IMR-90 (cell line): ENCODE measurements around the gene RSRC1. TPM values are rescaled to one million over a fixed set of nuclear protein-coding genes. Genes with fewer than 3 reads are reported as not detected.

Experiments
- ATAC-seq: fragments of 200-7000 bp; cut with Tn5 transposase; 2 replicates; pipeline ENCODE4 v1.9.1; 2020; ENCODE audit warnings: low read depth, mild to moderate bottlenecking, moderate library complexity
- BruUV-seq: library from RNA; stranded (reverse); fragments of 400-500 nt; replicated peaks from 2 replicates; lab custom pipeline; 2021; lab: Mats Ljungman, UMichigan
- CTCF ChIA-PET: fragments of 300-600 bp; formaldehyde crosslinking; extraction: SDS; loops from one replicate; lab custom pipeline; 2021; ENCODE audit warnings: antibody characterized with exemption; lab: Yijun Ruan, JAX
- POLR2A ChIA-PET: fragments of 300-600 bp; sonication (Branson Sonifier 250); formaldehyde crosslinking; loops from one replicate; lab custom pipeline; 2022; ENCODE audit warnings: antibody characterized with exemption; ENCODE audit not compliant: unreplicated experiment; lab: Charles Lee
- DNase-seq: peaks from one replicate; pipeline ENCODE4 v3.0.0; 2013
- H2AFZ ChIP-seq: replicated peaks from 2 replicates; pipeline ENCODE3; 2013; ENCODE audit warnings: low read length, mild to moderate bottlenecking; ENCODE audit not compliant: poor library complexity
- H2AK5ac ChIP-seq: 2 replicates; pipeline ENCODE4 v1.6.1; 2013; ENCODE audit warnings: low read depth, low read length, inconsistent platforms
- H2AK9ac ChIP-seq: replicated peaks from 2 replicates; pipeline ENCODE3; 2013; ENCODE audit warnings: mild to moderate bottlenecking, low read depth, low read length, moderate library complexity; ENCODE audit not compliant: poor library complexity
- H2BK120ac ChIP-seq: 2 replicates; pipeline ENCODE4 v1.6.1; 2013; ENCODE audit warnings: low read depth, low read length, inconsistent platforms
- H2BK15ac ChIP-seq: 3 replicates; pipeline ENCODE4 v1.6.1; 2013; ENCODE audit warnings: low read depth, low read length, inconsistent platforms
- H2BK20ac ChIP-seq: 2 replicates; pipeline ENCODE4 v1.6.1; 2013; ENCODE audit warnings: low read depth, mild to moderate bottlenecking, inconsistent platforms, low read length, moderate library complexity
- H2BK5ac ChIP-seq: 2 replicates; pipeline ENCODE4 v1.6.1; 2013; ENCODE audit warnings: mild to moderate bottlenecking, low read depth, low read length, inconsistent platforms; ENCODE audit not compliant: poor library complexity, severe bottlenecking
- H3K14ac ChIP-seq: replicated peaks from 2 replicates; pipeline ENCODE4 v1.6.1; 2013; ENCODE audit warnings: low read depth, low read length, inconsistent platforms
- H3K18ac ChIP-seq: 2 replicates; pipeline ENCODE4 v1.6.1; 2013; ENCODE audit warnings: low read depth, low read length, control low read depth
- H3K23ac ChIP-seq: 2 replicates; pipeline ENCODE4 v1.6.1; 2013; ENCODE audit warnings: low read depth, low read length, inconsistent platforms
- H3K27ac ChIP-seq: 2 replicates; pipeline ENCODE4 v1.5.1; 2013; ENCODE audit warnings: mild to moderate bottlenecking, control low read depth, low read length; ENCODE audit not compliant: insufficient read depth
- H3K27me3 ChIP-seq: 2 replicates; pipeline ENCODE4 v1.6.1; 2013; ENCODE audit warnings: low read length; ENCODE audit not compliant: control insufficient read depth, insufficient read depth
- H3K36me3 ChIP-seq: 2 replicates; pipeline ENCODE4 v1.6.1; 2013; ENCODE audit warnings: low read length, mixed read lengths; ENCODE audit not compliant: control insufficient read depth, insufficient read depth
- H3K4ac ChIP-seq: 2 replicates; pipeline ENCODE4 v1.6.1; 2013; ENCODE audit warnings: low read depth, low read length, inconsistent platforms
- H3K4me1 ChIP-seq: 2 replicates; pipeline ENCODE4 v1.6.1; 2013; ENCODE audit warnings: low read length, mixed read lengths; ENCODE audit not compliant: control insufficient read depth, insufficient read depth
- H3K4me2 ChIP-seq: 2 replicates; pipeline ENCODE4 v1.6.1; 2013; ENCODE audit warnings: low read depth, mild to moderate bottlenecking, control low read depth, low read length, moderate library complexity
- H3K4me3 ChIP-seq: 2 replicates; pipeline ENCODE4 v1.5.1; 2013; ENCODE audit warnings: low read depth, mild to moderate bottlenecking, control low read depth, low read length, moderate library complexity; ENCODE audit not compliant: insufficient read depth
- H3K56ac ChIP-seq: 2 replicates; pipeline ENCODE4 v1.6.1; 2013; ENCODE audit warnings: low read length, inconsistent platforms; ENCODE audit not compliant: insufficient read depth; ENCODE audit errors: extremely low read depth
- H3K79me1 ChIP-seq, 2 experiments: 2 replicates each; pipeline ENCODE4 v1.6.1; 2013; ENCODE audit warnings: low read length in 2 of 2, inconsistent platforms in 1 of 2, low read depth in 1 of 2
- H3K9ac ChIP-seq: 2 replicates; pipeline ENCODE4 v1.6.1; 2013; ENCODE audit warnings: low read depth, low read length, control low read depth
- H3K9me1 ChIP-seq: 2 replicates; pipeline ENCODE4 v1.6.1; 2013; ENCODE audit warnings: low read length, inconsistent platforms; ENCODE audit not compliant: insufficient read depth
- H3K9me3 ChIP-seq: 2 replicates; pipeline ENCODE4 v1.6.1; 2013; ENCODE audit warnings: low read length; ENCODE audit not compliant: control insufficient read depth, insufficient read depth
- H4K20me1 ChIP-seq: 2 replicates; pipeline ENCODE4 v1.6.1; 2013; ENCODE audit warnings: low read length, inconsistent platforms; ENCODE audit not compliant: insufficient read depth
- H4K5ac ChIP-seq: 2 replicates; pipeline ENCODE4 v1.6.1; 2013; ENCODE audit warnings: mild to moderate bottlenecking, low read depth, low read length, control low read depth
- H4K8ac ChIP-seq, 2 experiments: 2 replicates each; pipeline ENCODE4 v1.6.1; 2013; ENCODE audit warnings: low read depth in 2 of 2, low read length in 2 of 2, control low read depth in 1 of 2, inconsistent platforms in 1 of 2
- H4K91ac ChIP-seq: 2 replicates; pipeline ENCODE4 v1.6.1; 2013; ENCODE audit warnings: low read depth, low read length, inconsistent platforms; ENCODE audit not compliant: insufficient read depth
- BHLHE40 ChIP-seq: fragments of 150-350 bp; IDR thresholded peaks from 2 replicates; pipeline ENCODE4 v1.6.1; 2016; ENCODE audit warnings: mild to moderate bottlenecking, low read depth, low read length
- CEBPB ChIP-seq: IDR thresholded peaks from 2 replicates; pipeline ENCODE4 v1.6.1; 2012; ENCODE audit warnings: low read depth, low read length, improper control_type of control experiment
- CHD1 ChIP-seq: IDR thresholded peaks from 2 replicates; pipeline ENCODE4 v1.6.1; 2012; ENCODE audit warnings: low read depth, low read length, improper control_type of control experiment
- CTCF ChIP-seq: conservative IDR thresholded peaks from 2 replicates; pipeline ENCODE4 v1.5.1; 2012; ENCODE audit warnings: mild to moderate bottlenecking, low read depth, low read length, improper control_type of control experiment
- ELK1 ChIP-seq: fragments of 150-350 bp; IDR thresholded peaks from 2 replicates; pipeline ENCODE4 v1.6.1; 2016; ENCODE audit warnings: low read depth, mild to moderate bottlenecking, low read length, moderate library complexity, borderline replicate concordance
- MAZ ChIP-seq: IDR thresholded peaks from 2 replicates; pipeline ENCODE4 v1.6.1; 2012; ENCODE audit warnings: low read depth, mild to moderate bottlenecking, low read length, improper control_type of control experiment, moderate library complexity, borderline replicate concordance
- MXI1 ChIP-seq: IDR thresholded peaks from 2 replicates; pipeline ENCODE4 v1.6.1; 2012; ENCODE audit warnings: low read depth, mild to moderate bottlenecking, low read length, moderate library complexity, borderline replicate concordance
- NFE2L2 ChIP-seq: fragments of 150-350 bp; IDR thresholded peaks from 2 replicates; pipeline ENCODE4 v1.6.1; 2016; ENCODE audit warnings: low read depth, mild to moderate bottlenecking, low read length
- POLR2A ChIP-seq: IDR thresholded peaks from 2 replicates; pipeline ENCODE4 v1.6.1; 2012; ENCODE audit warnings: mild to moderate bottlenecking, low read depth, low read length
- RAD21 ChIP-seq: IDR thresholded peaks from 2 replicates; pipeline ENCODE4 v1.6.1; 2012; ENCODE audit warnings: low read length, improper control_type of control experiment
- RCOR1 ChIP-seq: IDR thresholded peaks from 2 replicates; pipeline ENCODE4 v1.6.1; 2012; ENCODE audit warnings: mild to moderate bottlenecking, low read length, improper control_type of control experiment; ENCODE audit not compliant: insufficient replicate concordance
- RFX5 ChIP-seq: IDR thresholded peaks from 2 replicates; pipeline ENCODE4 v1.8.0; 2012; ENCODE audit warnings: low read depth, mild to moderate bottlenecking, low read length, moderate library complexity
- SMC3 ChIP-seq: fragments of 150-350 bp; IDR thresholded peaks from 2 replicates; pipeline ENCODE4 v1.6.1; 2016; ENCODE audit warnings: low read depth, mild to moderate bottlenecking, antibody characterized with exemption, low read length, moderate library complexity
- USF2 ChIP-seq: fragments of 150-350 bp; IDR thresholded peaks from 2 replicates; pipeline ENCODE4 v1.6.1; 2017; ENCODE audit warnings: mild to moderate bottlenecking, antibody characterized with exemption, low read length, low read depth
- WGBS, 2 experiments: methylation state at CpG; one replicate each; pipeline versions ENCODE4 v1.1.5 to v1.1.7; 2013; ENCODE audit warnings: missing lambda C conversion rate in 2 of 2; ENCODE audit not compliant: insufficient read length in 1 of 2; ENCODE audit errors: extremely low coverage in 2 of 2; 5-methylcytosine and 5-hydroxymethylcytosine counted together
- dilution Hi-C: fragments of 300-500 bp; cut with HindIII; formaldehyde crosslinking; loops from one replicate; pipeline ENCODE4 v1.14.3; 2018; ENCODE audit warnings: low sequenced_read_pairs; ENCODE audit not compliant: unreplicated experiment
- in situ Hi-C: fragments of 300-500 bp; cut with MboI; formaldehyde crosslinking; loops from 3 replicates; pipeline ENCODE4 v1.14.3; 2019; ENCODE audit warnings: low sequenced_read_pairs, inconsistent platforms, mixed read lengths
- intact Hi-C: fragments of 100-400 bp; cut with micrococcal nuclease; formaldehyde crosslinking; loops from 2 replicates; pipeline ENCODE4 v1.10.0; 2022
- polyA plus RNA-seq, 3 experiments: library from polyadenylated mRNA; depleted of rRNA; stranded (reverse); fragments of >200 nt; gene quantifications; 2 replicates each; pipeline ENCODE4 v1.2.3, GENCODE V29; 2012; ENCODE audit warnings: low replicate concordance in 1 of 3
- total RNA-seq: library from RNA; depleted of rRNA; stranded (reverse); fragments of >200 nt; gene quantifications from 2 replicates; pipeline ENCODE4 v1.2.3, GENCODE V29; 2012

Gene RSRC1
- total and polyA plus RNA-seq, 2 of the 4 experiments (the other 2 are of a cell fraction): 3.8 to 41.8 TPM

- CTCF ChIA-PET: no interaction called here
- H3K27me3 ChIP-seq: peaks cover 7% of the 10 kb centered on the region
- DNase-seq: no peak
- H3K79me1 ChIP-seq: no peaks in the 10 kb centered on the region
- no peak overlapping the region for H2BK120ac ChIP-seq
- H3K14ac ChIP-seq: no peak overlapping the region
- H3K9ac ChIP-seq: no peak overlapping the region
- no peak overlapping the region for H3K4ac ChIP-seq
- TF ChIP-seq MXI1 (no peak), ELK1 (no peak), SMC3 (no peak), RCOR1 (no peak), RFX5 (no peak), CHD1 (no peak), NFE2L2 (no peak), USF2 (no peak), MAZ (no peak), POLR2A (no peak), RAD21 (no peak), BHLHE40 (no peak), CEBPB (no peak), CTCF (no peak)
- no peak overlapping the region for H4K91ac ChIP-seq
- no peaks in the 10 kb centered on the region for H3K36me3 ChIP-seq
- WGBS, 2 experiments: no CpG with 5 or more reads among the region's 2 CpGs
- no peak overlapping the region for H4K5ac ChIP-seq
- no TSS peak for BruUV-seq
- H2AFZ ChIP-seq: no peak overlapping the region
- no peak overlapping the region for H3K27ac ChIP-seq
- H2AK9ac ChIP-seq: no peak overlapping the region
- dilution Hi-C loops: no loop called here
- POLR2A ChIA-PET: no interaction called here
- no peak overlapping the region for H2BK15ac ChIP-seq
- no peak overlapping the region for H2BK5ac ChIP-seq
- no peaks in the 10 kb centered on the region for H3K4me1 ChIP-seq
- intact Hi-C loops: no loop called here
- no peak overlapping the region for H4K8ac ChIP-seq
- H3K18ac ChIP-seq: no peak overlapping the region
- in situ Hi-C loops: no loop called here
- no peaks in the 10 kb centered on the region for H4K20me1 ChIP-seq
- H3K9me3 ChIP-seq: no peaks in the 10 kb centered on the region
- no peaks in the 10 kb centered on the region for H3K9me1 ChIP-seq
- H3K4me2 ChIP-seq: no peak overlapping the region
- no peak overlapping the region for H3K4me3 ChIP-seq
- no peak overlapping the region for H2AK5ac ChIP-seq
- no peak overlapping the region for H3K23ac ChIP-seq
- no peak overlapping the region for H2BK20ac ChIP-seq
- no peak for ATAC-seq
- H3K56ac ChIP-seq: no peak overlapping the region
Measured at GRCh38 chr3:158086776-158087175, 23.1 kb upstream of the RSRC1 start.
